HTERT RPE-1 (cell line): ENCODE measurements around the gene PDE1C.

ENCODE experiments used
- in situ Hi-C: fragments of 300-500 bp; cut with MboI; formaldehyde crosslinking; loops from 4 replicates; pipeline ENCODE4 v1.14.3; 2020; ENCODE audit warnings: low sequenced_read_pairs

The PDE1C gene

DNA sequence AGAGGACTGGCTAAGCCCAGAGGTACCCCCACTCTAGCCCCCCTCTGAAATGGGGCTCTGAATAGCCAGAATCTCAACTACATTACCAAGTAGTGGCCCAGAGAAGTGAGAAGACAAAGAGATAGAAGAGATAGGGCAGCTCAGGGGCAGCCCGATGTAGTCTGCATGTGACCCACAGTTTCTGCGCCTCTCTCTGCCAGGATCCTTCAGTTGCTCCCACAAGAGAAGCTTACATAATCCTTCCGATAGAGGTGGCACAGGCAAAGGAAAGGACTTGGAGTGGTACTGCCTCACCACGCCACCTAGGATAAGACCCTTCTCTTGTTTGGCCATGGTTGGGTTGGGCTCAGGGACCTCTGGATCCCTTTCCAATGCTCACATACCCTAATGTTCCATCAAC, 5.4 kb upstream of the PDE1C start:
- in situ Hi-C loops, result no loop called here

DNA sequence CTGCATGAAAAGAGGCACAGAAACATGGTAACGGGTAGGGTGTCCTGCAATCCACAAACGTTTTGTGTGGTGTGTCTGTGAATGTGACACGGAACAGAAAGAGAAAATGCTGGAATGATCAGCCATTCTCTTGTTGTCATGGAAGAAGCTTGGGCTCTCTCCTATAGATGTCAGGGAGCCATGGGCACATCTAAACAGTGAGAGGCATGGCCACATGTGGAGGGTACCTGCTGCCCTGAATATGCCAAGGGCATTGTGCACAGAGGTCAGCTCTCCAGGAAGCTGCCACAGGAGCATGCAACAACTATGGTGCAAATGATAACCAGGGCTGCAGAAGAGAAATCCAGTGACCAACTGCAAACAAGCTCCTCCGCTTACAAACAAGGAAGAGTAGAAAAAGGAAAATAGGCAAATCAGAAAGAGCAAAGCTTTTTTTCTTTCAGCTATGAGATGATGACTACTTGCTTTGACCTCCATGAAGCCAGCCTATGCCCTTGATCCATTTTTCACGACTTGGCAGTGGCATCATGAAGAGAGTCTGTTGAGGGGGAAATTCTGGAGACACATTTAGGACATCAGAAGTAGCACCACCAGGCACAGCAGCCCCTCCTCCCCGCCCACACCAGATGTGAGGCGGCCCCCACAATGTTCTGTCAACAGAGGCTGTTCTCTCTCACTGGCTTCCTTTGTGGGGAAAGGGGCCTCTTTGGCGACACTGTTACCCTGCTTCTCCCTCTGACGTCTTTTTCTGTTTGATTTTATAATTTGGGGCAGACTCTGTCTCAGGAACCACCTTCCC, 4.8 kb upstream of the PDE1C start:
- in situ Hi-C loops, result no loop called here

DNA sequence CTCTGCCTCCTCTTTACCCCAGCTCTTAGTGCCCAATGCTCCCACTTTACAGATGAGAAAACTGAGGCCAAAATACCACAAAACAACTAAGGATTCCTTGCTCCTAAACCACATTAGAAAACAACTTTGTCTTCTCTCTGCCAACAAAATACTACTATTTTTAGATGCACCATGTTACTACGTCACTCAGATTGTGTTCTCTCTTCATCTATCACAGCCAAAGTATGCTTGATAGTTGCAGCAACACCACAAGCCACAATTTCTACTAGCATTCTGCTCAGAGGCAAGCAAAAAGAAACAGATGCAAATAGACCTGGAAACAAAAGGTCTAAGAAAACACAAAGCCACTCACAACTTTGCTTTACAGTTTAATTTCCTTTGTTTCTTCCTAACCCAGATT, 3.3 kb upstream of the PDE1C start:
- in situ Hi-C loops, result no loop called here

DNA sequence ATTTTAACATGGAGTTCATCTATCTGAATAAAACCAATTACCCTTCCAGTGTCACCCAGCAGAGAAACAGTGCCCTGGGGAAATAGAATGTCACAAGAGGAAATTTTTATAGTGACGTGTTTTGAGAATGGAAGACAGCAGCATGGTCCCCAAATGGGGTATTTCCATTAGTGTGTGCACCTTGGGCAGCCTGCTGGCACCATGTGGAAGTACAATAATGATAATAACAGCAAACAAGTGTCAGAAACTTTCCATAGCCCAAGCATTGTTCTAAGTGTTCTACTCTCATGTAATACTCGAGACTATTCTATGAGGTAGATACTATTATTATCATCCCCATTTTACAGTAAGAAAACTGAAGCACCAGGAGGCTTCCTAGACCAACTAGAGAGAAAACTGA, 2.2 kb upstream of the PDE1C start:
- in situ Hi-C loops, result no loop called here

DNA sequence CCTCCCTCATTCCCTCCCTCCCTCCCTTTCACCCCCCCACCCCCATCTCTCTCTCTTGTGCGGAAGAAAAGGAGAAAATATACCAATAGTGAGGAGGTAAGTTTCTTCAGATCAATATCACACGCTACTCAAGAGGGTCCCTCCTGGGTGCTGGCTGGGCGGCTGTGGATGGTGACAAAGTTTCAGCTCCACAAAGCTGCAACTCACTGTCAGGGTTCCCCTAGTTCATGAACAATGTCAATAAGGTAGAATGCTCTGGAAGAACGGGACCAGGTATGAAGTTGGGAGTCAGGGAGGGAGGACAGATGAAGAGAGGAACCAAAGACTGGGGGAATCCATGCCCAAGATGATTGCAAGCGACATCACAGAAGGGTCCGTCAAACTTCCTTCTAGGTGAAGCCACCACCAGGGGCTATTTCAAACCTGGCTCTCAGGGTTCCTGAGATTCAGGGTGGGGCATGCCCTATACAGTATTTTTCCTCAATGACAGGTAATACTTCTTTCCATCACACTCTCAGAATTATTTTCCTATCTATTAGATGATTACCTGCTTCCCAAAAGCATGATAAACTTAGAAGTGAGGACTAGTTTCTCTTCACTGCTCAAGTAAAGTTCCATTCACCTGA, 1.4 kb upstream of the PDE1C start:
- in situ Hi-C loops, result no loop called here

DNA sequence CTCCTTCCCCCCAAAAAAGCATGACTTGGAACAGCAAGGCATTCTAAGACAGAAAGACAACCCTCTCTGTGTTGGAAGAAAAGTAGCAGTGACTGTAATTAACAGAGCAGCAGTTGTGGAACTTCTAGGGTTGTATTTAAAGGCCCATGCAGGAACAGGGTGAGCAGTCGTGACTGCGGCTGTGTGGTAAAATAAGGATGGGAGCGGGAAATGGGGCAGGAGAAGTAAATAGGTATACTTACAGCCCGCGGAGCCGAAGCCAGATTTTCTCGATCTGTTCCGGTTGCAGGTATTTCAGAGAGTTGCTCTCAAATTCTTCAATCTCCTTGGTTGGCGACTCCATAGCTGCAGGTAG, 179 bp downstream of the PDE1C start:
- in situ Hi-C loops, result no loop called here

DNA sequence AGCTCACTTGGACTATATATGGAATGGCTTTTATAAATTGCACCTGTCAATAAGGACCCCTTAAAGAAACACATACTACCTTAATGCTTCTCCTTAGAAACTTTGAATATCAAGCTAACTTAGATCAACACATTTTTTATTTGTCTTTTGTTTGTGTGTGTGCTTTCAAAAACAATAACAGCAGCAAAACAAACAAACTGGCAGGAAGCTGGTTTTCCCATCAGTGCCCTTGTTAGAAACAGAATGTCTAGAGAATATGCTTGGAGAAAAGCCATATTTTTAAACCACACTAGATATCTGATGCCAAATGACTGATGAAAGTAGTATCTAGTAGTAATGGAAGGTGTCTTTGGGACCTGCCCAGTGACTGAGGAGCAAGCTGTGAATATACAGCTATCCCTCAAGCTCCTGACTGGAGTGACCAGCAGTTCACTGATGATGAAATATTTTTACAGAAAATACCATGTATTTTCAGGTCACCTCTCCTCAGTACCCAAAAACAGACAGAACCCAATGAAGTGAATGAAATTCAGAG, 1.0 kb downstream of the PDE1C start:
- in situ Hi-C loops, result no loop called here

- in situ Hi-C loops, result no loop called here
These were observed 1.7 kb downstream of the PDE1C start for GRCh38 chr7:32068411-32069101.

- in situ Hi-C loops, result no loop called here
These were observed 3.8 kb downstream of the PDE1C start for GRCh38 chr7:32066441-32066840.

DNA sequence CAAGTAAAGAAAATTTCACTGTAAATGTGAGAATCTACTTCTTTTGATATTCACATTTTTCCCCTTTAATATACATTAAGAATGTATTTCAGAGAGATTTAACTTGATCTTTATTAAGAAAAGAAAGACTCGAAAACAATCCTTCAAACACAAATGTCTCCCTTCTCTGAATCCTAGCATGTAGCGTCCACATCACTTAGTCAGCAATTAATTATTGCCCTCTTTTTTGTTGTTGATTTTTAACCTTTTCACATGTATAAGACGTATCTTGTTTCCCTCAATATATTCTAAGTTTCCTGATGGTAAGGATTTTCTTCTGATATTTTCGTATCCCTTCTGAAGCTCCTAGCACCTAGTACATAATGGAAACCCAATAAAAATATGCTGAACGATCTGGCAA, 6.6 kb downstream of the PDE1C start:
- in situ Hi-C loops, result no loop called here

- in situ Hi-C loops, result no loop called here
These were observed 8.1 kb downstream of the PDE1C start for GRCh38 chr7:32062150-32062549.

GRCh38 chr7:32061346-32061745, 8.9 kb downstream of the PDE1C start:
- in situ Hi-C loops, result no loop called here

GRCh38 chr7:32059289-32060011, 10.8 kb downstream of the PDE1C start:
- in situ Hi-C loops, result no loop called here

DNA sequence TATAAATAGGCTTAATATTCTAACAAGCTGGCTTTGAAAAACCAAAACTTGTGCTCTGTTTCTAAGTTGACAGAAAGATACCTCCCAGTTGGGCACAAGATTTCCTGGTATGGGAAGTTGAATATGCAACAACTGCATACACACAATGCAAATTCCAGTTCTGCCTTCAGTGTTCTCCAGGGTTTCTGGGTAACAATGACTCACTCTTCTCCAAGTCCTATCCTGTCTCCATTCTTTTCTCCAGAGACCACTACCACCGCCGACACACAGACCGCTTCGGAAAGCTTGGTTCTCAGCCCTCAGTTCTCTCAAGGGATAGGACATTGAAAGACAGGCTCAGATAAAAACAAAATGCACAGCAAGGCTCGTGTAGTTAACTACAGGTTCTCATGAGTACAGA, 12.2 kb downstream of the PDE1C start:
- in situ Hi-C loops, result no loop called here

DNA sequence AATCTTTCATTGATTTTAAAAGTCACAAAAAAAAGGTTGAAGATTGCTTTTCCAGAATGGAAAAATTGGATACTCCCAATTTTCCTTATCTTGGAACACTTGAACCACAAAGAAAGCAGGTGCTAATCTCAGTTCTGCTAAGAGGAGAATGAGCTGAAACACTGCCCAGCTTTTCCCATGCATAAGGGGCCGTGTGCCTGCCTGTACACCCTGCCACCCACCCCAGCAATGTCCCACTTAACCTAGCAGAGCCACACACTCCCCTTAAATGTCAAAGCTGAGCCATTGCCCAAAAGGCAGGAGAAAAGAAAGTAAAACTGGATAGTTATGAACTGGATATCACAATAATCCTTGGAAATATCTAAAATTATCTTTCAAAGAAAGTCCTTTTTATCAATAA, 13.4 kb downstream of the PDE1C start:
- in situ Hi-C loops, result no loop called here

- in situ Hi-C loops, result no loop called here
These were observed 17.0 kb downstream of the PDE1C start for GRCh38 chr7:32053204-32053603.

- in situ Hi-C loops, result no loop called here
These were observed 19.1 kb downstream of the PDE1C start for GRCh38 chr7:32051128-32051527.

GRCh38 chr7:32049599-32049998, 20.6 kb downstream of the PDE1C start:
- in situ Hi-C loops, result no loop called here

- in situ Hi-C loops, result no loop called here
These were observed 21.2 kb downstream of the PDE1C start for GRCh38 chr7:32048970-32049491.

- in situ Hi-C loops, result no loop called here
These were observed 22.4 kb downstream of the PDE1C start for GRCh38 chr7:32047801-32048200.

DNA sequence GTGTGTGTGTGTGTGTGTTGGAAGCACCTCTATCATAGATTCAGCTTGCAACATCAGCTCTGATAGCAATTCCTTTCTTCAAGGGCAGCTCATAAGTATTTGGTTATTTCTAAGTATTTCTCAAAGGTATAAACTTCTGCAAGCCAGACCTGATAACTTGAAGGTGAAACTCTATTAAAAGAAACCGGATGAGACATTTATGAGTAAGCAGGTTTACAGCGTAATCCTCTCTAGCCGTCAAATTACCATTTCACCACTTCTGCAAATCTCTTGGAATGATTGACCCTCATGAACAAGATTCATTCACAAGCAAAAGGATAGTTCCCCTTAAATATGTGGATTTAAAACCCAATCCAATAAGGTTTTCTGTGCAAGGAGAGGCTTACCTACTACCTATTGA, 23.1 kb downstream of the PDE1C start:
- in situ Hi-C loops, result no loop called here
